ENCODE data around the gene MRGPRF.

- no peak for TF ChIP-seq CHD2 (IDR thresholded peaks at IDR 0.05; ENCODE audit: low read length, partially characterized antibody)
- TF ChIP-seq, protein P1, sequence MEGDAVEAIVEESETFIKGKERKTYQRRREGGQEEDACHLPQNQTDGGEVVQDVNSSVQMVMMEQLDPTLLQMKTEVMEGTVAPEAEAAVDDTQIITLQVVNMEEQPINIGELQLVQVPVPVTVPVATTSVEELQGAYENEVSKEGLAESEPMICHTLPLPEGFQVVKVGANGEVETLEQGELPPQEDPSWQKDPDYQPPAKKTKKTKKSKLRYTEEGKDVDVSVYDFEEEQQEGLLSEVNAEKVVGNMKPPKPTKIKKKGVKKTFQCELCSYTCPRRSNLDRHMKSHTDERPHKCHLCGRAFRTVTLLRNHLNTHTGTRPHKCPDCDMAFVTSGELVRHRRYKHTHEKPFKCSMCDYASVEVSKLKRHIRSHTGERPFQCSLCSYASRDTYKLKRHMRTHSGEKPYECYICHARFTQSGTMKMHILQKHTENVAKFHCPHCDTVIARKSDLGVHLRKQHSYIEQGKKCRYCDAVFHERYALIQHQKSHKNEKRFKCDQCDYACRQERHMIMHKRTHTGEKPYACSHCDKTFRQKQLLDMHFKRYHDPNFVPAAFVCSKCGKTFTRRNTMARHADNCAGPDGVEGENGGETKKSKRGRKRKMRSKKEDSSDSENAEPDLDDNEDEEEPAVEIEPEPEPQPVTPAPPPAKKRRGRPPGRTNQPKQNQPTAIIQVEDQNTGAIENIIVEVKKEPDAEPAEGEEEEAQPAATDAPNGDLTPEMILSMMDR (IDR thresholded peaks at IDR 0.05) = no peak
- TF ChIP-seq, protein P2, sequence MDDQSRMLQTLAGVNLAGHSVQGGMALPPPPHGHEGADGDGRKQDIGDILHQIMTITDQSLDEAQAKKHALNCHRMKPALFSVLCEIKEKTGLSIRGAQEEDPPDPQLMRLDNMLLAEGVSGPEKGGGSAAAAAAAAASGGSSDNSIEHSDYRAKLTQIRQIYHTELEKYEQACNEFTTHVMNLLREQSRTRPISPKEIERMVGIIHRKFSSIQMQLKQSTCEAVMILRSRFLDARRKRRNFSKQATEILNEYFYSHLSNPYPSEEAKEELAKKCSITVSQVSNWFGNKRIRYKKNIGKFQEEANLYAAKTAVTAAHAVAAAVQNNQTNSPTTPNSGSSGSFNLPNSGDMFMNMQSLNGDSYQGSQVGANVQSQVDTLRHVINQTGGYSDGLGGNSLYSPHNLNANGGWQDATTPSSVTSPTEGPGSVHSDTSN (IDR thresholded peaks at IDR 0.05) = no peak
- no peak for TF ChIP-seq ZSCAN20 (CRISPR knock-in tag; IDR thresholded peaks at IDR 0.05)
- no peak for TF ChIP-seq HDAC2 (IDR thresholded peaks at IDR 0.05)
- no peak for TF ChIP-seq EP300 (IDR thresholded peaks at IDR 0.05)
- TF ChIP-seq REST (IDR thresholded peaks at IDR 0.05) = no peak
- no peak for TF ChIP-seq GATA3 (IDR thresholded peaks at IDR 0.05; ENCODE audit: borderline replicate concordance)
- no peak for TF ChIP-seq ZC3H11A (IDR thresholded peaks at IDR 0.05)
- TF ChIP-seq CHD4 (IDR thresholded peaks at IDR 0.05; ENCODE audit: borderline replicate concordance) = no peak
- no peak for TF ChIP-seq ESRRA (IDR thresholded peaks at IDR 0.05; ENCODE audit: borderline replicate concordance, low read length)
- no peak for TF ChIP-seq POLR2A (IDR thresholded peaks at IDR 0.05; ENCODE audit: low read length)
Observed at GRCh38 chr11:68956142-68956541, 56.9 kb downstream of the MRGPRF start.
